Suprapubic skin (tissue), 4 donors: ENCODE results near the gene FHL2. TPM values are rescaled to one million over a fixed set of nuclear protein-coding genes. Genes with fewer than 3 reads are reported as not detected.

Source experiments
- DNase-seq, 2 donors: peaks; one replicate each; pipeline ENCODE4 v3.0.0-alpha.2; 2019; ENCODE audit warnings: low spot score in 2 of 2
- H3K27ac ChIP-seq: fragments of 200-600 bp; sonication (generic); one replicate; pipeline ENCODE4 v1.5.1; 2019
- H3K27me3 ChIP-seq: fragments of 200-600 bp; sonication (generic); one replicate; pipeline ENCODE4 v1.5.1; 2019
- H3K36me3 ChIP-seq: fragments of 200-600 bp; sonication (generic); one replicate; pipeline ENCODE4 v1.5.1; 2019
- H3K4me1 ChIP-seq: fragments of 200-600 bp; sonication (generic); one replicate; pipeline ENCODE4 v1.5.1; 2019
- H3K4me3 ChIP-seq: fragments of 200-600 bp; sonication (generic); one replicate; pipeline ENCODE4 v1.5.1; 2019; ENCODE audit warnings: mild to moderate bottlenecking
- H3K9me3 ChIP-seq: fragments of 200-600 bp; sonication (generic); one replicate; pipeline ENCODE4 v1.5.1; 2019
- EP300 ChIP-seq: sonication (generic); formaldehyde crosslinking; IDR thresholded peaks from one replicate; pipeline ENCODE4 v1.6.1; 2017; ENCODE audit warnings: antibody characterized with exemption
- POLR2A ChIP-seq, 2 donors: fragments of 450-650 bp; IDR thresholded peaks; one replicate each; pipeline ENCODE4 v1.6.1; 2017; ENCODE audit warnings: antibody characterized with exemption in 2 of 2, mild to moderate bottlenecking in 2 of 2, moderate library complexity in 2 of 2
- POLR2AphosphoS5 ChIP-seq, 3 donors: sonication (generic); formaldehyde crosslinking; IDR thresholded peaks; one replicate each; pipeline ENCODE4 v1.6.1; 2017; ENCODE audit warnings: antibody characterized with exemption in 3 of 3
- WGBS: methylation state at CpG from one replicate; pipeline ENCODE4 v1.1.5; 2018; 5-methylcytosine and 5-hydroxymethylcytosine counted together
- total RNA-seq, 4 donors: library from RNA; depleted of rRNA; stranded (reverse); fragments of >200 nt; gene quantifications; one replicate each; pipeline ENCODE4 v1.1.0, GENCODE V29; 2016
- TF ChIP-seq, protein P1 (sequence below), 2 donors: fragments of 200-600 bp in 1 of 2; fragments of 450-650 bp in 1 of 2; sonication (generic) in 1 of 2; IDR thresholded peaks; one replicate each; pipeline ENCODE4 v1.5.1; 2016 to 2019; ENCODE audit warnings: antibody characterized with exemption in 2 of 2, mild to moderate bottlenecking in 1 of 2, moderate library complexity in 1 of 2

The FHL2 gene
- total RNA-seq, 4 donors from 2014 or later, result 43.0 to 69.2 (median 47.9) TPM

DNA sequence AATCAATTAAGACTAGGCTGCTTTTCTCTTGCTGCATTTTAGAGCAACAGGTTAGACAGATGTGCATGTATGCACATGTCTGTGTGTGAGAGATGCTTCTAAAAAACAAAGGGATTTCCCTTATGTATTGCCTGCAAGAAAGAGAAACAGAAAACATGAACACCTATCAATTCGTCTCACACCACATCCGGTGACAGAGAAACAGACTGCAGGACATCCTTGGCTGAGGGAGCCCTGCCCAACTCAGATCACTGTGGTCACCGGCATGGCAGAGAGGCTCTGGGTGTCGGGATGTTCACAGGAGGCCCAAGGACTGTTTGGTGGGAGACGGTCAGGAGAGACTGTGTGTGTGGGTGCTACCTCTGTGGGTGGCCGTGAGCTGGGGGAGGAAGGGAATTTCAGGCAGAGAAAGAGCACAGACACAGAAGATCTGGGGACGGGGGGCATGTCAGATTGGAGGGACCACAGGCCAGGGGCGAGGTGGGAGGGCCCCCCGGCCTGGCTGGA, 24.9 kb downstream of the FHL2 start:
- DNase-seq, result no peak
- H3K27ac ChIP-seq, result peak overlapping the region; percentile 87
- H3K9me3 ChIP-seq, result no peaks in the 10 kb centered on the region
- TF ChIP-seq, protein P1, sequence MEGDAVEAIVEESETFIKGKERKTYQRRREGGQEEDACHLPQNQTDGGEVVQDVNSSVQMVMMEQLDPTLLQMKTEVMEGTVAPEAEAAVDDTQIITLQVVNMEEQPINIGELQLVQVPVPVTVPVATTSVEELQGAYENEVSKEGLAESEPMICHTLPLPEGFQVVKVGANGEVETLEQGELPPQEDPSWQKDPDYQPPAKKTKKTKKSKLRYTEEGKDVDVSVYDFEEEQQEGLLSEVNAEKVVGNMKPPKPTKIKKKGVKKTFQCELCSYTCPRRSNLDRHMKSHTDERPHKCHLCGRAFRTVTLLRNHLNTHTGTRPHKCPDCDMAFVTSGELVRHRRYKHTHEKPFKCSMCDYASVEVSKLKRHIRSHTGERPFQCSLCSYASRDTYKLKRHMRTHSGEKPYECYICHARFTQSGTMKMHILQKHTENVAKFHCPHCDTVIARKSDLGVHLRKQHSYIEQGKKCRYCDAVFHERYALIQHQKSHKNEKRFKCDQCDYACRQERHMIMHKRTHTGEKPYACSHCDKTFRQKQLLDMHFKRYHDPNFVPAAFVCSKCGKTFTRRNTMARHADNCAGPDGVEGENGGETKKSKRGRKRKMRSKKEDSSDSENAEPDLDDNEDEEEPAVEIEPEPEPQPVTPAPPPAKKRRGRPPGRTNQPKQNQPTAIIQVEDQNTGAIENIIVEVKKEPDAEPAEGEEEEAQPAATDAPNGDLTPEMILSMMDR (IDR thresholded peaks at IDR 0.05), result no peak
- TF ChIP-seq EP300 (no peak), POLR2A (IDR thresholded peaks at IDR 0.05) (no peak), POLR2AphosphoS5 (IDR thresholded peaks at IDR 0.05) (no peak)
- 69% methylated on average over 9 of the region's 9 CpGs for WGBS
- H3K4me1 ChIP-seq, result peaks cover 81% of the 10 kb centered on the region
- peak overlapping the region; percentile 14 for H3K4me3 ChIP-seq
- H3K36me3 ChIP-seq, result no peaks in the 10 kb centered on the region
- H3K27me3 ChIP-seq, result no peaks in the 10 kb centered on the region

GRCh38 chr2:105373344-105373781, 25.5 kb downstream of the FHL2 start:
- 44% methylated on average over 9 of the region's 9 CpGs for WGBS
- Histone ChIP-seq H3K9me3 (no peaks in the 10 kb centered on the region), H3K4me3 (peak overlapping the region; percentile 14), H3K27me3 (no peaks in the 10 kb centered on the region), H3K27ac (peak overlapping the region; percentile 87), H3K4me1 (peaks cover 75% of the 10 kb centered on the region), H3K36me3 (no peaks in the 10 kb centered on the region)
- DNase-seq, result no peak
- TF ChIP-seq POLR2A (IDR thresholded peaks at IDR 0.05) (no peak), POLR2AphosphoS5 (IDR thresholded peaks at IDR 0.05) (peak in 1 of 3 donors; percentile 34), EP300 (no peak)

DNA sequence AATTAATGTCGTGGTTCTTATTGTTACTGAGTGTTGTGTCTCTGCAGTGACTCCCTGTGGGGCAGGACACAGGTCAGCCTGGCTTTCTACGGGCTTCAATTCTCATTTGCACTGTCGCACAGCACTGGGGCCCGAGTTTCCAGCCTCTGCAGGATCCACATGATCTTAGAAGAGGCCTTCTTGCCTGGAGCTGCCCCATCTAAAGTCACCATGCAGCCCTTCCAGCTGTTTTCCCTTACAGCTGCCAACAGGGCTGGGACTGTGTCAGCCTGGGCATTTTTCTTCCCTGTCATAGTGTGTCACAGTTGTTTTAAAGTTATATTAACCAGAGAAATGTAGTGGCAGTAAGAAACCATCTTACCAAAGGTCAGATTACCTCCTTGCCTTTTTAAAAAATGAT, 27.0 kb downstream of the FHL2 start:
- Histone ChIP-seq H3K36me3 (peaks cover 14% of the 10 kb centered on the region), H3K9me3 (no peaks in the 10 kb centered on the region), H3K27me3 (no peaks in the 10 kb centered on the region), H3K4me1 (peaks cover 59% of the 10 kb centered on the region), H3K27ac (no peak overlapping the region), H3K4me3 (no peak overlapping the region)
- TF ChIP-seq, protein P1 (IDR thresholded peaks at IDR 0.05), result no peak
- no peak for TF ChIP-seq POLR2AphosphoS5 (IDR thresholded peaks at IDR 0.05)
- TF ChIP-seq POLR2A (IDR thresholded peaks at IDR 0.05), result no peak
- no peak for TF ChIP-seq EP300
- 60% methylated on average over 4 of the region's 4 CpGs for WGBS
- no peak for DNase-seq

DNA sequence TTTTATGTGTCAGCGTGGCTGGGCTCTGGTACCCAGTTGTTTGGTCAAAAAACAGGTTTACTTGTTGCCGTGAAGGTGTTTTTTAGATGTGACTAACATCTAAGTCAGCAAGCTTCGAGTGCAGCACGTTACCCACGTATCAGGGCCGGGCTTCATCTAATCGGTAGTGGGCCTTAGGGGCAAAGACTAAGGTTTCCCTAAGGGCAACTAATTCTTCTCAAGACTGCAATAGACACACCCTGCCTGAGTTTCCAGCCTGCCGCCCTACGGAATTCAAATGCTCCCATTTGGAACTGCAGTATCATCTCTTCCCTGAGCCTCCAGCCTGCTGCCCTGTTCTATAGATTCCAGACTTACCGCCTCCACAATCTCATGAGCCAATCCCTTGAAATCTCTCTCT, 27.7 kb downstream of the FHL2 start:
- Histone ChIP-seq H3K36me3 (peaks cover 21% of the 10 kb centered on the region), H3K4me1 (peaks cover 53% of the 10 kb centered on the region), H3K27ac (peak overlapping the region; percentile 7), H3K9me3 (no peaks in the 10 kb centered on the region), H3K27me3 (no peaks in the 10 kb centered on the region), H3K4me3 (no peak overlapping the region)
- WGBS, result 61% methylated on average over 10 of the region's 10 CpGs
- no peak for DNase-seq
- TF ChIP-seq, protein P1 (IDR thresholded peaks at IDR 0.05), result no peak
- TF ChIP-seq EP300 (no peak), POLR2A (IDR thresholded peaks at IDR 0.05) (no peak), POLR2AphosphoS5 (IDR thresholded peaks at IDR 0.05) (no peak)

- Histone ChIP-seq H3K27ac (no peak overlapping the region), H3K9me3 (no peaks in the 10 kb centered on the region), H3K27me3 (no peaks in the 10 kb centered on the region), H3K4me1 (peaks cover 41% of the 10 kb centered on the region), H3K4me3 (no peak overlapping the region), H3K36me3 (peaks cover 28% of the 10 kb centered on the region)
- WGBS, result 40% methylated on average over 29 of the region's 30 CpGs
- no peak for TF ChIP-seq EP300
- TF ChIP-seq POLR2A (IDR thresholded peaks at IDR 0.05), result no peak
- peak in 2 of 3 donors; percentile 30 for TF ChIP-seq POLR2AphosphoS5 (IDR thresholded peaks at IDR 0.05)
- TF ChIP-seq, protein P1 (IDR thresholded peaks at IDR 0.05), result peak; percentile 70 to 91
- peak; percentile 92 for DNase-seq
These were observed 28.8 kb downstream of the FHL2 start for GRCh38 chr2:105369777-105370690.
